ENCODE results near the gene FEM1A. TPM values are rescaled to one million over a fixed set of nuclear protein-coding genes. Genes with fewer than 3 reads are reported as not detected.

The FEM1A gene
- total and polyA plus RNA-seq, 2 of the 13 experiments (the other 11 are each of a cell fraction or from before 2014, with no cell fraction given): 3.2 to 10.8 TPM

GRCh38 chr19:4831304-4831978 lies 39.9 kb downstream of the FEM1A start, which contains the start of gene TICAM1 (continued):
- TF ChIP-seq, protein P1, sequence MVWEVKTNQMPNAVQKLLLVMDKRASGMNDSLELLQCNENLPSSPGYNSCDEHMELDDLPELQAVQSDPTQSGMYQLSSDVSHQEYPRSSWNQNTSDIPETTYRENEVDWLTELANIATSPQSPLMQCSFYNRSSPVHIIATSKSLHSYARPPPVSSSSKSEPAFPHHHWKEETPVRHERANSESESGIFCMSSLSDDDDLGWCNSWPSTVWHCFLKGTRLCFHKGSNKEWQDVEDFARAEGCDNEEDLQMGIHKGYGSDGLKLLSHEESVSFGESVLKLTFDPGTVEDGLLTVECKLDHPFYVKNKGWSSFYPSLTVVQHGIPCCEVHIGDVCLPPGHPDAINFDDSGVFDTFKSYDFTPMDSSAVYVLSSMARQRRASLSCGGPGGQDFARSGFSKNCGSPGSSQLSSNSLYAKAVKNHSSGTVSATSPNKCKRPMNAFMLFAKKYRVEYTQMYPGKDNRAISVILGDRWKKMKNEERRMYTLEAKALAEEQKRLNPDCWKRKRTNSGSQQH (CRISPR knock-in tag; IDR thresholded peaks at IDR 0.05; ENCODE audit: low read depth): peak; percentile 65; the same call in 1 of the 2 replicates
- no peak for TF ChIP-seq ZNF567 (CRISPR knock-in tag; IDR thresholded peaks at IDR 0.05; ENCODE audit: borderline replicate concordance)
- TF ChIP-seq, protein P2, sequence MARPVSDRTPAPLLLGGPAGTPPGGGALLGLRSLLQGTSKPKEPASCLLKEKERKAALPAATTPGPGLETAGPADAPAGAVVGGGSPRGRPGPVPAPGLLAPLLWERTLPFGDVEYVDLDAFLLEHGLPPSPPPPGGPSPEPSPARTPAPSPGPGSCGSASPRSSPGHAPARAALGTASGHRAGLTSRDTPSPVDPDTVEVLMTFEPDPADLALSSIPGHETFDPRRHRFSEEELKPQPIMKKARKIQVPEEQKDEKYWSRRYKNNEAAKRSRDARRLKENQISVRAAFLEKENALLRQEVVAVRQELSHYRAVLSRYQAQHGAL (CRISPR knock-in tag; IDR thresholded peaks at IDR 0.05; ENCODE audit: not compliant biosample characterization): no peak
- 0 out of 2 replicates have a peak, but pooled peaks have one; percentile 68 for TF ChIP-seq MTERF4 (CRISPR knock-in tag; IDR thresholded peaks at IDR 0.05)
- 0 out of 2 replicates have a peak, but pooled peaks have one; percentile 55 for TF ChIP-seq ZNF432 (CRISPR knock-in tag; IDR thresholded peaks at IDR 0.05; ENCODE audit: borderline replicate concordance)
- TF ChIP-seq, protein P3, sequence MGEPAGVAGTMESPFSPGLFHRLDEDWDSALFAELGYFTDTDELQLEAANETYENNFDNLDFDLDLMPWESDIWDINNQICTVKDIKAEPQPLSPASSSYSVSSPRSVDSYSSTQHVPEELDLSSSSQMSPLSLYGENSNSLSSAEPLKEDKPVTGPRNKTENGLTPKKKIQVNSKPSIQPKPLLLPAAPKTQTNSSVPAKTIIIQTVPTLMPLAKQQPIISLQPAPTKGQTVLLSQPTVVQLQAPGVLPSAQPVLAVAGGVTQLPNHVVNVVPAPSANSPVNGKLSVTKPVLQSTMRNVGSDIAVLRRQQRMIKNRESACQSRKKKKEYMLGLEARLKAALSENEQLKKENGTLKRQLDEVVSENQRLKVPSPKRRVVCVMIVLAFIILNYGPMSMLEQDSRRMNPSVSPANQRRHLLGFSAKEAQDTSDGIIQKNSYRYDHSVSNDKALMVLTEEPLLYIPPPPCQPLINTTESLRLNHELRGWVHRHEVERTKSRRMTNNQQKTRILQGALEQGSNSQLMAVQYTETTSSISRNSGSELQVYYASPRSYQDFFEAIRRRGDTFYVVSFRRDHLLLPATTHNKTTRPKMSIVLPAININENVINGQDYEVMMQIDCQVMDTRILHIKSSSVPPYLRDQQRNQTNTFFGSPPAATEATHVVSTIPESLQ (CRISPR knock-in tag; conservative IDR thresholded peaks at IDR 0.05): no peak
- TF ChIP-seq CBX1 (IDR thresholded peaks at IDR 0.05; ENCODE audit: low read depth): no peak
- peak; percentile 68; the same call in 1 of the 2 replicates for TF ChIP-seq TBX2 (CRISPR knock-in tag; IDR thresholded peaks at IDR 0.05; ENCODE audit: borderline replicate concordance)
- peak; percentile 29; the same call in 1 of the 2 replicates for TF ChIP-seq ZNF274 (CRISPR knock-in tag; IDR thresholded peaks at IDR 0.05)
- TF ChIP-seq CBFB (CRISPR knock-in tag; IDR thresholded peaks at IDR 0.05): 0 out of 2 replicates have a peak, but pooled peaks have one; percentile 30
- TF ChIP-seq ZNF768 (CRISPR knock-in tag; IDR thresholded peaks at IDR 0.05): peak; percentile 56; the same call in 1 of the 2 replicates
- TF ChIP-seq GATAD2A (CRISPR knock-in tag; IDR thresholded peaks at IDR 0.05): peak; percentile 60; the same call in 1 of the 2 replicates
- no peak for TF ChIP-seq MLLT10 (CRISPR knock-in tag; IDR thresholded peaks at IDR 0.05)
- TF ChIP-seq MEIS1 (CRISPR knock-in tag; IDR thresholded peaks at IDR 0.05; ENCODE audit: borderline replicate concordance): 0 out of 2 replicates have a peak, but pooled peaks have one; percentile 50
- no peak for TF ChIP-seq THAP7 (CRISPR knock-in tag; IDR thresholded peaks at IDR 0.05)
- TF ChIP-seq HNF1B (CRISPR knock-in tag; IDR thresholded peaks at IDR 0.05): peak; percentile 39; the same call in 1 of the 2 replicates
- peak; percentile 63; the same call in 1 of the 2 replicates for TF ChIP-seq HDAC2 (CRISPR knock-in tag; IDR thresholded peaks at IDR 0.05)
- peak; percentile 27; the same call in 1 of the 2 replicates for TF ChIP-seq RARA (CRISPR knock-in tag; IDR thresholded peaks at IDR 0.05)
- 0 out of 2 replicates have a peak, but pooled peaks have one; percentile 40 for TF ChIP-seq ZNF510 (CRISPR knock-in tag; IDR thresholded peaks at IDR 0.05; ENCODE audit: low read depth)
